ENCODE data around the gene CLEC12A. TPM values are rescaled to one million over a fixed set of nuclear protein-coding genes. Genes with fewer than 3 reads are reported as not detected.
A peak's percentile ranks its signal among the peaks of the same experiment; 100 is the strongest.

Gene CLEC12A
- 1 to 10 TPM in 1 of 4 donors, under 1 TPM in 1, not detected in 2; 0.41 to 1.6 TPM for total RNA-seq

GRCh38 chr12:9971181-9971580 is at the start of gene CLEC12A:
TSS of gene CLEC12A (plus strand) at chr12:9971409. CDS start at chr12:9971597, 188 bp downstream.
- Histone ChIP-seq H3K4me1 (no peaks in the 10 kb centered on the region), H3K27me3 (no peaks in the 10 kb centered on the region), H3K4me3 (no peak within 1 kb of the TSS), H3K9me3 (no peaks in the 10 kb centered on the region), H3K36me3 (no peaks in the 10 kb centered on the region), H3K27ac (no peak within 1 kb of the TSS)
- intact Hi-C loops (cut with DNase I; ENCODE audit: low total_unique reads), result no loop called here
- no peak for DNase-seq
- TF ChIP-seq POLR2A (IDR thresholded peaks at IDR 0.05), result no peak
- TF ChIP-seq, protein P1, sequence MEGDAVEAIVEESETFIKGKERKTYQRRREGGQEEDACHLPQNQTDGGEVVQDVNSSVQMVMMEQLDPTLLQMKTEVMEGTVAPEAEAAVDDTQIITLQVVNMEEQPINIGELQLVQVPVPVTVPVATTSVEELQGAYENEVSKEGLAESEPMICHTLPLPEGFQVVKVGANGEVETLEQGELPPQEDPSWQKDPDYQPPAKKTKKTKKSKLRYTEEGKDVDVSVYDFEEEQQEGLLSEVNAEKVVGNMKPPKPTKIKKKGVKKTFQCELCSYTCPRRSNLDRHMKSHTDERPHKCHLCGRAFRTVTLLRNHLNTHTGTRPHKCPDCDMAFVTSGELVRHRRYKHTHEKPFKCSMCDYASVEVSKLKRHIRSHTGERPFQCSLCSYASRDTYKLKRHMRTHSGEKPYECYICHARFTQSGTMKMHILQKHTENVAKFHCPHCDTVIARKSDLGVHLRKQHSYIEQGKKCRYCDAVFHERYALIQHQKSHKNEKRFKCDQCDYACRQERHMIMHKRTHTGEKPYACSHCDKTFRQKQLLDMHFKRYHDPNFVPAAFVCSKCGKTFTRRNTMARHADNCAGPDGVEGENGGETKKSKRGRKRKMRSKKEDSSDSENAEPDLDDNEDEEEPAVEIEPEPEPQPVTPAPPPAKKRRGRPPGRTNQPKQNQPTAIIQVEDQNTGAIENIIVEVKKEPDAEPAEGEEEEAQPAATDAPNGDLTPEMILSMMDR (IDR thresholded peaks at IDR 0.05), result no peak

- H3K4me3 ChIP-seq, result no peak overlapping the region
- no peak for DNase-seq
- intact Hi-C loops (cut with DNase I; ENCODE audit: low total_unique reads), result loop anchor here (10.0 kb wide), 1 partner anchor 108 kb away; no protein-coding TSS in a partner anchor
- H3K27me3 ChIP-seq, result no peaks in the 10 kb centered on the region
- TF ChIP-seq, protein P1 (IDR thresholded peaks at IDR 0.05), result no peak
- TF ChIP-seq POLR2A (IDR thresholded peaks at IDR 0.05), result no peak
- no peaks in the 10 kb centered on the region for H3K9me3 ChIP-seq
- no peaks in the 10 kb centered on the region for H3K36me3 ChIP-seq
- H3K4me1 ChIP-seq, result no peaks in the 10 kb centered on the region
- no peak overlapping the region for H3K27ac ChIP-seq
Observed at GRCh38 chr12:9922429-9922828, 48.8 kb upstream of the CLEC12A start.

DNA sequence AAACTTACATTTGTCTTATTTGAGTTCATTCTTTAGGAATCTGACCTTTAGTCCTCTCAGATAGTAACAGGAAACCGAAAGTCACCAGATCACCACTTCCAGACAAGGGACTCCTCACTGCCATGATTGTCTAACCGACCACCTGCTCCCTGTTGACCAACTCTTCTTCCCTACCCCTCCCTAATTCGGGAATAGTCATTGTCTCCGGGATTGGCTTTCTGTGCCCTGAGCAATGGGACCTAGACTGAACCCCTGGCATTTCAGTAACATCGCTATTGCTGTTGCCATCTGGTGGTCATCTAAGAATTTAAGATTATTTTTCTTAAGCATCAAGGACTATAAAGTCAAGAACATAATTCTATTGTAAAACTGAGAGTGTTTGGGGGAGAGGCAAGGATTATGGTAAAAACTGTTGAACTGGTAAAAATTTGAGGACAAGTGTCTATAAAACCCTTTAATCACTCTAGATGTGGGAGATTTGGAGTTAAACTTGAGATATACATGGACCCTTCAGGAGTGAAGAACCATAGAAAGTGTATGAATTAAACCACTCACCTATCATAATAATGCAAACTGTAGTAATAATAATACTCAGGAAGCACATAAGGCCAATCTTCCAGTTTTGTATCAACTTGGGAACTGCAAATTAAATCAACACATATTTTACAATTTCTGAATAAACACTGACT is 45.4 kb upstream of the CLEC12A start:
- H3K4me1 ChIP-seq, result no peaks in the 10 kb centered on the region
- no peak overlapping the region for H3K4me3 ChIP-seq
- H3K27me3 ChIP-seq, result no peaks in the 10 kb centered on the region
- TF ChIP-seq, protein P1 (IDR thresholded peaks at IDR 0.05), result peak; percentile 51 to 56 (median 52)
- no peak for TF ChIP-seq POLR2A (IDR thresholded peaks at IDR 0.05)
- no peak overlapping the region for H3K27ac ChIP-seq
- H3K9me3 ChIP-seq, result no peaks in the 10 kb centered on the region
- DNase-seq, result no peak
- no peaks in the 10 kb centered on the region for H3K36me3 ChIP-seq
- intact Hi-C loops (cut with DNase I; ENCODE audit: low total_unique reads), result loop anchor here (10.0 kb wide), 1 partner anchor 111 kb away; no protein-coding TSS in a partner anchor

DNA sequence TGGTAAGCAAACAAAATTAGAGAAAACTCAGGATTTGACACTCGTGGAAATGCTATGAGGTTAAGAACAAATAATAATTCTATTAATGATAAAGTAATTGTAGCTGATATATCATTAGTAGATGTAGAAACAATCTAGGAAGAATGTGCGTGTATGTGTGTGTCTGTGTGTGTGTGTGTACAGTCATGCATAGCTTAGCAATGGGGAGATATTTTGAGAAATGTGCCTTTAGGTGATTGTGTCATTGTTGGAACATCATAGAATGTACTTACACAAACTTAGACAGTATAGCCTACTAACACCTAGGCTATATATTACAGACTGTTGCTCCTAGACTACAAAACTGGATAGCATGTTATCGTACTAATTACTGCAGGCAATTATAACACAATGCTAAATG is 44.3 kb upstream of the CLEC12A start:
- no peak for DNase-seq
- TF ChIP-seq POLR2A (IDR thresholded peaks at IDR 0.05), result no peak
- TF ChIP-seq, protein P1 (IDR thresholded peaks at IDR 0.05), result no peak
- Histone ChIP-seq H3K36me3 (no peaks in the 10 kb centered on the region), H3K4me3 (no peak overlapping the region), H3K9me3 (no peaks in the 10 kb centered on the region), H3K27ac (no peak overlapping the region), H3K4me1 (no peaks in the 10 kb centered on the region), H3K27me3 (no peaks in the 10 kb centered on the region)
- intact Hi-C loops (cut with DNase I; ENCODE audit: low total_unique reads), result loop anchor here (10.0 kb wide), 1 partner anchor 112 kb away; no protein-coding TSS in a partner anchor

GRCh38 chr12:9928607-9929006 is 42.6 kb upstream of the CLEC12A start:
- intact Hi-C loops (cut with DNase I; ENCODE audit: low total_unique reads), result loop anchor here (10.0 kb wide), 1 partner anchor 114 kb away; no protein-coding TSS in a partner anchor
- H3K27ac ChIP-seq, result no peak overlapping the region
- H3K27me3 ChIP-seq, result no peaks in the 10 kb centered on the region
- no peaks in the 10 kb centered on the region for H3K4me1 ChIP-seq
- no peaks in the 10 kb centered on the region for H3K36me3 ChIP-seq
- no peak overlapping the region for H3K4me3 ChIP-seq
- no peaks in the 10 kb centered on the region for H3K9me3 ChIP-seq
- TF ChIP-seq, protein P1 (IDR thresholded peaks at IDR 0.05), result no peak
- TF ChIP-seq POLR2A (IDR thresholded peaks at IDR 0.05), result no peak
- DNase-seq, result no peak

Measured in uterus (tissue), 4 donors.